Measurements from ENCODE around the gene MRPL27. TPM values are rescaled to one million over a fixed set of nuclear protein-coding genes. Genes with fewer than 3 reads are reported as not detected.

The MRPL27 gene
- total RNA-seq, 1 experiment from 2014 or later = 79.0 TPM

DNA sequence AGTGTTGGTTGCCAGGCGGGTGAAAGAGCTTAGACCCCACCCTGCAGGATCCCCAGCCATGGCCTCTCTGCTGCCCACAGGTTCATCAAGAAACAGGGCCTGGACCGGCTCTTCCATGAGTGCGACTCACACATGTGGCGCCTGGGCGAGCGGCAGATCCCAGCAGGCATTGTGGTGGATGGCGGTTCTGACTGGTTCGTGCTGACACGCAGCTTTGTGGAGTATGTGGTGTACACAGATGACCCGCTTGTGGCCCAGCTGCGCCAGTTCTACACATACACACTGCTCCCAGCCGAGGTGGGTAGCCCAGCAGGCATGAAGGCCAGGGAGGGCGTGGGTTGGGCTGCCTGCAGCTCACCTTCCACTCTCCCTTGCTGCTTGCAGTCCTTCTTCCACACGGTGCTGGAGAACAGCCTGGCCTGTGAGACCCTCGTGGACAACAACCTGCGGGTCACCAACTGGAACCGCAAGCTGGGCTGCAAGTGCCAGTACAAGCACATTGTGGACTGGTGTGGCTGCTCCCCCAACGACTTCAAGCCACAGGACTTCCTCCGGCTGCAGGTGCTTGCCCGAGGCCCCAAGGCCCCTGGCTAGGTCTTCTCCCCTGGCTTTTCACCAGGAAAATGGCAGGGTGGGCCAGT, 17.2 kb downstream of the MRPL27 start:
- H3K4me3 Mint-ChIP-seq (ENCODE audit: low read depth, unreplicated experiment) = no peak overlapping the region
- TF ChIP-seq, protein P1, sequence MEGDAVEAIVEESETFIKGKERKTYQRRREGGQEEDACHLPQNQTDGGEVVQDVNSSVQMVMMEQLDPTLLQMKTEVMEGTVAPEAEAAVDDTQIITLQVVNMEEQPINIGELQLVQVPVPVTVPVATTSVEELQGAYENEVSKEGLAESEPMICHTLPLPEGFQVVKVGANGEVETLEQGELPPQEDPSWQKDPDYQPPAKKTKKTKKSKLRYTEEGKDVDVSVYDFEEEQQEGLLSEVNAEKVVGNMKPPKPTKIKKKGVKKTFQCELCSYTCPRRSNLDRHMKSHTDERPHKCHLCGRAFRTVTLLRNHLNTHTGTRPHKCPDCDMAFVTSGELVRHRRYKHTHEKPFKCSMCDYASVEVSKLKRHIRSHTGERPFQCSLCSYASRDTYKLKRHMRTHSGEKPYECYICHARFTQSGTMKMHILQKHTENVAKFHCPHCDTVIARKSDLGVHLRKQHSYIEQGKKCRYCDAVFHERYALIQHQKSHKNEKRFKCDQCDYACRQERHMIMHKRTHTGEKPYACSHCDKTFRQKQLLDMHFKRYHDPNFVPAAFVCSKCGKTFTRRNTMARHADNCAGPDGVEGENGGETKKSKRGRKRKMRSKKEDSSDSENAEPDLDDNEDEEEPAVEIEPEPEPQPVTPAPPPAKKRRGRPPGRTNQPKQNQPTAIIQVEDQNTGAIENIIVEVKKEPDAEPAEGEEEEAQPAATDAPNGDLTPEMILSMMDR (IDR thresholded peaks at IDR 0.05; ENCODE audit: unreplicated experiment) = no peak
- no peak for DNase-seq
- BruUV-seq (replicated peaks) = TSS peak; percentile 8
- CTCF ChIA-PET = interaction anchor here (0.5 to 0.6 kb wide), 2 partner anchors 17 to 156 kb away, joined by 3 to 4 read pairs; no protein-coding TSS in a partner anchor
- no peaks in the 10 kb centered on the region for H3K4me1 Mint-ChIP-seq (ENCODE audit: low read depth, unreplicated experiment)
- peaks cover 48% of the 10 kb centered on the region for H3K36me3 Mint-ChIP-seq (ENCODE audit: insufficient read depth, unreplicated experiment)
- intact Hi-C loops (cut with micrococcal nuclease; ENCODE audit: unreplicated experiment) = no loop called here
- H3K9me3 Mint-ChIP-seq (ENCODE audit: low read depth, unreplicated experiment) = no peaks in the 10 kb centered on the region
- H3K27me3 Mint-ChIP-seq (ENCODE audit: unreplicated experiment) = no peaks in the 10 kb centered on the region
- no peak overlapping the region for H3K27ac Mint-ChIP-seq (ENCODE audit: unreplicated experiment)

DNA sequence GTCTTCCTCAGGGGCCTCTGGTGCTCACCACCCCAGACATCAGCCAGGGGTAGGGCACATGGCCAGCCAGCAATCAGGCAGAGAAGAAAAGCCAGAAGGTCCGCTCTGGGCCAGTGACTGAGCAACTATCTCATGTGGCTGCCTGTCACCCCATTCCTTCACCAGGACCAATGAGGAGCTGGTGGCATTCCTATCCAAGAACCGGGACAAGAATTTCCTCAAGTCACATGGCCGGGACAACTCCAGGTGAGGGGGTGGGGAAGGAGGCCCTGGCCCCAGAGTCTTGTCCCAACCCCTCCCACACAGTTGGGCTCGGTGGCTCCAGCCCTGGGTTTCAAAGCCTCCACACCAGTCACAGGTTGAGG, 17.7 kb downstream of the MRPL27 start:
- BruUV-seq (replicated peaks) = no TSS peak
- TF ChIP-seq, protein P1 (IDR thresholded peaks at IDR 0.05; ENCODE audit: unreplicated experiment) = no peak
- DNase-seq = no peak
- Mint-ChIP-seq H3K4me3 (ENCODE audit: low read depth, unreplicated experiment) (no peak overlapping the region), H3K4me1 (ENCODE audit: low read depth, unreplicated experiment) (no peaks in the 10 kb centered on the region), H3K27ac (ENCODE audit: unreplicated experiment) (no peak overlapping the region), H3K9me3 (ENCODE audit: low read depth, unreplicated experiment) (no peaks in the 10 kb centered on the region), H3K36me3 (ENCODE audit: insufficient read depth, unreplicated experiment) (peaks cover 44% of the 10 kb centered on the region), H3K27me3 (ENCODE audit: unreplicated experiment) (no peaks in the 10 kb centered on the region)
- CTCF ChIA-PET = interaction anchor here (0.5 kb wide), 1 partner anchor 156 kb away, joined by 4 read pairs; no protein-coding TSS in a partner anchor
- intact Hi-C loops (cut with micrococcal nuclease; ENCODE audit: unreplicated experiment) = no loop called here

DNA sequence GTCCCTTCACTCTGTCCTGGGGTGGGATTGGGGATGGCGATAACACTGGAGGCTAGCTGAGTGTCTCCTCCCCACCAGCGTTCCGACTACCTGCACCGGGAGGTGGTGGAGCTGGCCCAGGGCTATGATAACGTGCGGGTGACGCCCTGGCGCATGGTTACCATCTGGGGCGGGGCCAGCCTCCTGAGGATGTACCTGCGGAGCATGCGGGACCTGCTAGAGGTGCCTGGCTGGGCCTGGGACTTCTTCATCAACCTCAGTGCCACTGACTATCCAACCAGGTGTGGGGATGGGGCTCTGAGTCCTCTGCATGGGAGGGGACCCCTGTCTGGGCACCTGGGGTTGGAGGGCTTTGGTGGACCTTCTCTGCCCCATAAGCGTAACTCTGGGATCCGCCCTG, 18.2 kb downstream of the MRPL27 start:
- Mint-ChIP-seq H3K4me1 (ENCODE audit: low read depth, unreplicated experiment) (no peaks in the 10 kb centered on the region), H3K9me3 (ENCODE audit: low read depth, unreplicated experiment) (no peaks in the 10 kb centered on the region), H3K36me3 (ENCODE audit: insufficient read depth, unreplicated experiment) (peaks cover 44% of the 10 kb centered on the region), H3K4me3 (ENCODE audit: low read depth, unreplicated experiment) (no peak overlapping the region), H3K27ac (ENCODE audit: unreplicated experiment) (no peak overlapping the region), H3K27me3 (ENCODE audit: unreplicated experiment) (no peaks in the 10 kb centered on the region)
- DNase-seq = no peak
- intact Hi-C loops (cut with micrococcal nuclease; ENCODE audit: unreplicated experiment) = no loop called here
- BruUV-seq (replicated peaks) = no TSS peak
- TF ChIP-seq, protein P1 (IDR thresholded peaks at IDR 0.05; ENCODE audit: unreplicated experiment) = no peak
- CTCF ChIA-PET = no interaction called here

DNA sequence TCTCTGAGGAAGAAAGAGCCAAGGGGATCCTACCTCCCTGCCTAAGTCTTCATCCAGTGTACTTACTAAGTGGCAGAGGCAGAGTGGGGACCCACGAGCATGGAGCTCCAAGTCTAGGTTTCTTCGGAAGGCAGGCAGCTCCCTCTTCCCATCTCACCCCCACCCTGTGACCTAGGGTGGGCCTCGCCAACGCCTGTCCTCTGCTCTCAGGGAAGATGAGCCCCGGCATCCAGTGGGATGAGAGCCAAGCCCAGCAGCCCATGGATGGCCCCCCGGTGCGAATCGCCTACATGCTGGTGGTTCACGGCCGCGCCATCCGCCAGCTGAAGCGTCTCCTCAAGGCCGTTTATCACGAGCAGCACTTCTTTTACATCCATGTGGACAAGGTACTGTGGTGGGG, 18.8 kb downstream of the MRPL27 start:
- Mint-ChIP-seq H3K27me3 (ENCODE audit: unreplicated experiment) (no peaks in the 10 kb centered on the region), H3K4me3 (ENCODE audit: low read depth, unreplicated experiment) (no peak overlapping the region), H3K27ac (ENCODE audit: unreplicated experiment) (no peak overlapping the region), H3K36me3 (ENCODE audit: insufficient read depth, unreplicated experiment) (peaks cover 42% of the 10 kb centered on the region), H3K4me1 (ENCODE audit: low read depth, unreplicated experiment) (no peaks in the 10 kb centered on the region), H3K9me3 (ENCODE audit: low read depth, unreplicated experiment) (no peaks in the 10 kb centered on the region)
- CTCF ChIA-PET = no interaction called here
- TF ChIP-seq, protein P1 (IDR thresholded peaks at IDR 0.05; ENCODE audit: unreplicated experiment) = no peak
- intact Hi-C loops (cut with micrococcal nuclease; ENCODE audit: unreplicated experiment) = no loop called here
- BruUV-seq (replicated peaks) = no TSS peak
- no peak for DNase-seq

Measured in Calu3 (cell line).